GM19395 (cell line): ENCODE measurements around the gene PPP1R1B.
A peak's percentile ranks its signal among the peaks of the same experiment; 100 is the strongest.

Source experiments
- ATAC-seq: cut with Tn5 transposase; IDR thresholded peaks from one replicate; pipeline ENCODE4 v1.9.1; 2021; ENCODE audit warnings: mild to moderate bottlenecking, moderate library complexity; ENCODE audit not compliant: unreplicated experiment

PPP1R1B gene

DNA sequence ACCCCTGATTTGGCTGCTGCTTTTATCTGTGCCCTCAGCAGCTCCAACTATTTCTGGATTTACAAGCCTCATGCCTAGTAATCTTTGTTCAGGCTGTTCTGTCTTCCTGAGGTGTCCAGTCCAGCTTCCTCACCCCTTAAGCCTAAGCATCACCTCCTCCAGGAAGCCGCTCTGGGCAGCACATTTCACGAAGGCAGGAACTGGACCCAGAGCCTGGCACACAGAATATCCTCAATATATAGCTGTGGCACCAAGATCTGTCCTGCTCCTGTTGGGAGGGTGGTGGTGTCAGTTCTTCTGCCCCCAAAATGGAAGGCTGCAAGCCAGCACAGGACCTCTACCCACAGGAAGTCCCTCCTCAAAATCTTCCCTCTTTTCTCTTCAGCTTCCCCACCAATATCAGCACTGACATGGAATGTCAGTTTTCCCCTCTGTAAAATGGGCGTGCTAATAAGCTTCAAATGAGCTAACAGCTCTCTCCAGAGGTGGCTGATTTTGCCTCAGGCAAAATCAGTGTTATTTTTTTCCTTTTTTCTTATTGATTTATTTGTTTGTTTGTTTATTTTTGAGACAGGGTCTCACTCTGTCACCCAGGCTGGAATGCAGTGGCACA lies 12.1 kb upstream of the PPP1R1B start:
- no peak for ATAC-seq

DNA sequence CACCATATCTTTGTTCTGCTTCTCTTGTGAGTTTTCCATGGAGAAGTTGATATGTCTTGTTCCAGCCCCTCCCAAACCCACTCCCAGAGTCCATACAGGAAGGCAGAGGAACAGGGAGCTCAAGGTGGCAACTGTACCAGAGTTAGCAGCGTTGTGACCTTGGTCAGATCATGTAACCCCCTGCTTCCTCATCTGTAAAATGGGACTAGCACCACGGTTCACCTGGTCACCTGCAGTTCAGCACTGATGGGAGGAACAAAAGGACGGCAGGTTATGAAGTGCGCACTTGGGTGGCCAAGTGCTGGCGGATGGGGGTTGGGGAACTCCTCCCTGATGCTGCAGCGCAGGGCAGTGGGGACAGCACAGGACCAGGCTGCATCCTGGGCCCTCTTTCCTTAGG lies 11.3 kb upstream of the PPP1R1B start:
- no peak for ATAC-seq

DNA sequence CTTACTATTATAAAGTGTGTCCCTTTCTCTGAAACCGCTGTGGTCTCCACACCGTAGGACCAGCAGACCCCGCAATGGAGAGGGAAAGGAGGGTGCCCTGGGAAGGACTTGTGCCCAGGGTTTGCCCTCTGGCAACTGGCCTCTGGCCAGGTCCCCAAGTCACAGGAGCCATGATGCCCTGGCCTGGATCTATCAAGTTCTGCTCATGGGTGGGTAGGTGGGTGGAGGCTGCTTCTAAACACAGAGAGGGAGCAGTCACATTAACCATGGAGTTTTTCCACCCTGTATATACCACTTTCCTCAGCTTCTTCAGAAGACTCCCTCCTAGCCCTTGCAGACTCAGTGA lies 9.7 kb upstream of the PPP1R1B start:
- no peak for ATAC-seq

DNA sequence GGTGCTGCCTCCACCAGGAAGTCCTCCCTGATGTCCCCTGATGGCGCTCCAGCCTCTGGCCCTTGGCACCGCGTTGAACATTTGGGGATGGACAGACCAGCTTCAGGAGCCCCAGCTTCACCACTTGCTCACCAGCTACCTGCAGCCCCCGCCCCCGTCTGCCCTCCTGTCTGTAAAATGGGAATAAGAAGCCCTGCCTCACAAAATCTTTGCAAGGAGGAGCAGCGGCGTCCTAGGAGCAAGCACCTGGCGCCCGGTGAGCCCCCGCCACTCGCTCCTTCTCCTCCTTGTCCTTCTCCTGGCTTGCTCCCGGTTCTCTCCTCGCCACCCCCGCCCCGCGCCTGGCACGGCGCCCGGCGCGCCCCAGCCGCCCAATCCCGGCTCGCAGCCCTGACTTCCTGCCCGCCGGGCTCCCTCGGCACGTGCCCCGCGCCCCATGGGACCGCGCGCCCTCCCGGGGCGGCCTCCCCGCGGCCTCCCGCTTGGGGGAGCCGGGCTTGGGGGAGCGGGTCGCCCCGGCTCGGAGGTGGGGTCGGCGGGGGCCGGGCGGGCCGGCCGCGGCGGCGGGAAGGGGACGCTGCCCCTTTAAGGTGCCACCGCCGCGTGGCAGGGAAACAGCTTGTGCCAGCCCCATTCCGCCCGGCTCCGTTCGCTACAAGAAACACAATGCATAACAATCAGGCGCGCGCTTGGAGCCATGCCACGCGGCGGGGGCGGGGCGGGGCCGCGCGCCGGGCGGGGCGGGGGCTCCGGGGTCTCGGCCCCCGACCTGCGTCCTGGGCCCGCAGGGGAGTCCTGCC lies 9.1 kb upstream of the PPP1R1B start:
- ATAC-seq = no peak

DNA sequence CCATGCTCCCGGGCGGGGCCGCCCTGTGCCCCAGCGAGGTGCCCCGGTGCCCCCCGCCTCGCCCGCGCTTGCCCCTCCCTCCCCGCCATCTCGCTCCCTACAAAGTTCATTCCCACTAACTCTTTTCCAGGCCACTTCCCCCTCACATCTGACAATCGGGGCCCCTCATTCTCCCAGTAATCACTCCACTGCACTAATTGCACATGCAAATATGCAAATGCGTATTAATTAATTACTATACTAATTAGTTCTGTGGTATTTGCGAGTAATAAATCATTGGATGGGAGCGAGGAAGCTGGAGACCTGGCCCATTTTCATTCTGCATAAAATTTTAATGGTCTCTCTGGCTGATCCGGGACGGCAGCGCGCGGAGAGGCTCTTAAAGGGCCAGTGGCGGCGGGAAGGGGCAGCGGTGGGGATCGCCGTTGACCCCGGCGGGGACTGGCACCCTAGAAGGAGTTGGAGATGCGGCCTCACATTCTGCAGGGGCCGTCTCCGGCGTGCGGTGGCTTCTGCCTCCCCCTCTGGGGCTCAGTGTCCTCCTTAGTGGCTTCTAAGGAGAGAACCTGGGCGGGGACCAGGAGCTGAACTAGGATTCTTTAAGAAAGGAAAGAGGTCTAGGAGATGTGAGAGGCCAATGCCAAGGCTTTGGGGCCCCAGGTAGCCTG lies 8.4 kb upstream of the PPP1R1B start:
- no peak for ATAC-seq

DNA sequence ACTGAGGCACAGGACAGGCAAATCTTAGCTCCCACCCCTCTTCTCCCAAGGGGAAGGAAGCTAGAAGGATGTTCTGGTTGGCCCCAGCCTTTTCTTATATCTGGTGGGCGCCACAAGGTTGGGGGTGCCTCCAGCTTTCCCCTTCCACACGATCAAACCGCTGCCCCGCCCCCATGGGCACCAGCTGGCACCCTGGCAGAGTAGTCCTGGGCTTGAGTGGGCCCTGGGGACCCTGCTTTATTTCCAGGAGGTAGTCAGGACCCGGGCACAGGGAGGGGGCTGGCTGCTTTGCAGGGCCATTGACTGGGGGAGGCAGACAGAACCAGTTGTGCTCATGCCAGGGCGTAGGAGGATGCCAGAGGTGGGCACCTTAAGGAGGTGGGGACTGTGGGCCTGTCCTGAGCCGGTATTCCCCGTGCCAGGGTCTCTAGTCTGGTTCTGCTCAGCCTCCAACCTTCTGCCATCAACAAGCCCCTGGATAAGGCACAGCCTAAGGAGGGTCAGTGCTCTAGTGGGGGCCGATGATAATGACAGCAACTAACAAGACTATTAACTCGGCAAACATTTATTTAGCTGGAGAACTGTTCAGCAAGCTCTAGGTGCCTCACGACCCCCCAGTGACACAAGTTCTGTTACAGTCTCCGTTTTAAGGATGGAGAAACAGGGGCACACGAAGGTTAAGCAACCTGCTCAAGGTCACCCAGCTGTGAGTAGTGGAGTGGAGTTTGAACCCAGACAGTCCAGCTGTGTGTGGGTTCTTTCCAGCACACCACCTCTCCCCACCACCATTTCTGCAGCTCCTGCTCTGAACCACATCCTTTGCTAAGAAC lies 7.6 kb upstream of the PPP1R1B start:
- no peak for ATAC-seq

DNA sequence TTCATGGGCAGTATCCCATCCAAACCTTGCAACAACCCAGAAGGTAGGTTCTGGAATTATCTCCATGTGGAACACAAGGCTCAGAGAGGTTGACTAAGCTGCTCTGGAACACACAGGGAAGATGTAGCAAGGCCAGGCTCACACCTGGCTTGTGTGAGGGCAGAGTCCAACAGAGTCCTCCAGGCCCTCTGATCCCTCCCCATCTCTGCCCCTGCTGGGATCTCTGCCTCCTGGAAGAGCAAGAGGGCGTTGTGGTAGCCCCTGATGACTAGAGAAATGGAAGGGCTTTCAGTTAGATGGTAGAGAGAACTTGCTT lies 7.0 kb upstream of the PPP1R1B start:
- no peak for ATAC-seq

DNA sequence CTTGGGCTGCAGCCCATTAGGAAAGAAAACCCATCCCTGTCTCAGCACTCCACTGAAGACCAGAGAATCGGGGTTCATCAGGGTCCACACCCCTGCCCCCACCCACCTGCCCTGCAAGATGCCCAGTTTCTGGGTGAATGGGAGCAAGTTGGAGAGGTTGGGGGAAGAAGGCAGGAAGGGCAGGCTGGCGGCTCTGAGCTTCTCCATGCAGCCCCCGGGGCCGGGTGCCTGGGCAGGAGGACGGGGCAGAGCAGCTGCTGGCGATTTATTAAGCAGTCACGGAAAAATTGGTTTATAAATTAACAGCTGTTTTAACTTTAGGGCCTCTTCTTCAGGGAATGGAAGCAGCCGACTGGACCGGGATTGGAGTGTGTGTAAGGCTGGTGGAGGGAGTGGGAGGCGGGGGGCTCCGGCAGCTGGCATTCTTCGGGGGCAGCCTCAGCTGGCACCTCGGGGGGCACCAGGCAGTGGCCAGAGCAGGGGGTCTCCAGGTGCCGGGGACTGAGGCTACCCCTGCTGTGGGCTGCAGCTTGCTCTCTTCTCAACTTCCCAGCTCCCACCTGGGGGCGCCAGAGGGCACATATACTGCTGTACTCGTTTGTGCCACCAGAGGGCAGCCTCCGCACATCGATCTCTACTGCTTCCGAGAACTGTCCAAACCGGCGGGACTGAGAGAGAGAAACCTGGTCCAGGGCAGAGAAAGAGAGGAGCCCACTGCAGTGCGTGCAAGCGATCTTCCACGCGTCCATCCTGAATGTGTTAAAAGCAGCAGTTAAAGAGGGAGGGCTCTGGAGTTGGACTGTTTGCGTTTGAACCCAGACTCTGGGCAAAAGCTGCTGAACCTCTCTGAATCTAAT lies 5.0 kb upstream of the PPP1R1B start:
- ATAC-seq = peak; percentile 58

DNA sequence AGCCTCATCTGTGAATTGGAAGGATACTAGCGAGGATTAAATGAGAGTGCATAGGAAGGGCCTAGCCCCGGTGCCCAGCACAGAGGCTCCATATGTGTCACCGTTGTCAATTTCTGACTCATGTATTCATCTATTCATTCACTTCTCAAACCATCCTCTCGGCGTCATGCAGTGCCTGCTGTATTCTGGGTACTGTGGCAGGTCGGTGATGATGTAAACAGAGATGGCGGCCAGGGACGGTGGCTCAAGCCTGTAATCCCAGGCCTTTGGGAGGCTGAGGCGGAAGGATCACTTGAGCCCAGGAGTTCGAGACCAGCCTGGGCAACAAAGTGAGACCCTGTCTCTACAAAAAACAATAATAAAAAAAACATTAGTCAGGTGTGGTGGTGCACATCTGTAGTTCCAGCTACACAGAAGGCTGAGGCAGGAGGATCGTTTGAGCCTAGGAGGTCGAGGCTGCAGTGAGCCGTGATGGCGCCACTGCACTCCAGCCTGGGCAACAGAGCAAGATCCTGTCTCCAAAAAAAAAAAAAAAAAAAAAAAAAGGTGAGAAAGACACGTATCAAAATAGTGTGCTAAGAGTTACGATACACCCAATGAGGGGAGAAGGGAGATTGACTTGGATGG lies 4.3 kb upstream of the PPP1R1B start:
- ATAC-seq = peak; percentile 29

DNA sequence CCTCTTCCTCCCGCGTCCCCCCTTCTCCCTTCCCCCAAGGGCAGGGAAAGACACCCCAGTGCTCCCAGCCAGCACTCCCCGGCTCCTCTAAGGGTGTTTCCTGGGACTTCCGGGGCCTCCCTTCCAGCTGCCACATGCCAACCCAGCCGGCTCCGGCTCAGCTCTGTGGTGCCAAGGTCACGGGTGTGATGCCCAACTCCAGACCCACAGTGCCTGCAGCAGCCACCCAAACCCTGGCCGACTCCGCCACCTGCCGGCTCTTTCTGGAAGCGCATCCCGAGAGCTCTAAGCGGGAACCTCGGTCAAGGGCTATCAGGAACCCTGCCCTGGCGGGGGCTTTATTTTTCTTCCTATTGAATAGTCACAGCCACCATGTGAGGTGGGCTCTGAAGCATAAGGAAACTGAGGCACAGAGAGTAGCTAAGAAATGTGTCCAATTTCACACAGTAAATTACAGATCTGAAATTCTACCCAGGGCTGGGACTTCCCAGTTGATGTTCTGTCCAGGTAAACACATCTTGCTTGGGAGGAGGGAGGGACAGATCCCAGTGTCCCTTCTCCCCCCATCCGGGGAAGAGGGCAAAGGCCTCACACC lies 3.3 kb upstream of the PPP1R1B start:
- ATAC-seq = no peak

DNA sequence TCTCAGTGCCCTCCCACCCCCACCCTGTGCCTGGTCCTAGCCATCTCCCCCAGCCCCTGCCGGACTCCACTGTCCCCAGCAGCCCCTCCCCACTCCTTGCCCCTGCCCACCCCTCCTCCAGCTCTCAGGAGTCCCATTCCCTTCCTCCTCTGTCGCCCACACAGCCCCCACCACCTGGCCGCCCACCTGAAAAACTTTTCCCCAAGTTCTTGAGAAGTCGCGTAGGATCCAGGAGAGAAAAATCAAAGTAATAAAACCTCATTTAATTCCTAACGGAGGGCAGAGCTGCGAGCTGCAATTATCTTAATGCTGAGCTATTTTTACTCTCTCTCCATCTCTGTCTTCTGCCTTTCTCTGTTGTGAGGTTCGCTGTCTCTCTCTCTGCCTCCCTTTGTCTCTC lies 2.4 kb upstream of the PPP1R1B start:
- no peak for ATAC-seq

DNA sequence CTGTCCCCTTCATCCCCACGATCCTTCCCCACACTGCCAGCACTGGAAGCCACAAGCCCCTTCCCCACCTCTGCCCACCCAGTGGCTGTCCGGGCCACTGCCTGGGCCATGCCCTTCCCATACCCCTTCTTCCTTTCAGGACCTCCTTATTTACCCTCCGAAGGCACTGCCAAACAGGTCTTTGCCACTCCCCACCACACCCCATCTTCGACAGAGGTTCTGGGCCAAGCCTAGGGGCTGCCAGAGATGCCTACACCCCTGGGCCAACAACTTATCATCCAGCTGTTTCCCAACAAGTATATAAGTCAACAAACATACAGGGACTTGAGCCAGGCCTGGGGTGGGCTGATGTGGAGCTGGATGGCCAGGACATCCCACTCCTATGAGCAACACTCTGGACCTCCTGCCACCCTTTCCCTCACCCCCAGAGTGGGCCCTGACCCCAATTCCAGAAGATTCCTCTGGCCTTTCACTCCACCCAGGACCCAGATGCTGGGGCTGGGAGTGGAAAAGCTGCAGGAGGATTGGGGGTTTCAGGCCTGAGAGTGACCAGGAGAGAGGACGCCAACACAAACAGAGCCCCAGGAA lies 1.5 kb upstream of the PPP1R1B start:
- ATAC-seq = no peak

DNA sequence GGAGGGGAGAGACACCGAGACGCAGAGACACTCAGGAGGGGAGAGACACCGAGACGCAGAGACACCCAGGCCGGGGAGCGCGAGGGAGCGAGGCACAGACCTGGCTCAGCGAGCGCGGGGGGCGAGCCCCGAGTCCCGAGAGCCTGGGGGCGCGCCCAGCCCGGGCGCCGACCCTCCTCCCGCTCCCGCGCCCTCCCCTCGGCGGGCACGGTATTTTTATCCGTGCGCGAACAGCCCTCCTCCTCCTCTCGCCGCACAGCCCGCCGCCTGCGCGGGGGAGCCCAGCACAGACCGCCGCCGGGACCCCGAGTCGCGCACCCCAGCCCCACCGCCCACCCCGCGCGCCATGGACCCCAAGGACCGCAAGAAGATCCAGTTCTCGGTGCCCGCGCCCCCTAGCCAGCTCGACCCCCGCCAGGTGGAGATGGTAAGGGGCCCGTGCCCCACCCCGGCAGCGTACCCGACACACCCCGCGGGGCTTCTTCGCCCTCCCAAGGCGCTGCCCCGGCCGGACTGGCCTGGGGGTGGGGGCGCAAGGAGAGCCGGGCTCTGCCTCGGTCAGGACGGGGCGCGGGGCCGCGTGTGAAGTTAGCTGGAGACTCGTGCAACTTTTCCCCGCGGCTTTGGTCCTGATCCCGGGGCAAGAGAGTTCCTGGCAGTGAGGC lies 427 bp downstream of the PPP1R1B start:
- ATAC-seq = no peak

DNA sequence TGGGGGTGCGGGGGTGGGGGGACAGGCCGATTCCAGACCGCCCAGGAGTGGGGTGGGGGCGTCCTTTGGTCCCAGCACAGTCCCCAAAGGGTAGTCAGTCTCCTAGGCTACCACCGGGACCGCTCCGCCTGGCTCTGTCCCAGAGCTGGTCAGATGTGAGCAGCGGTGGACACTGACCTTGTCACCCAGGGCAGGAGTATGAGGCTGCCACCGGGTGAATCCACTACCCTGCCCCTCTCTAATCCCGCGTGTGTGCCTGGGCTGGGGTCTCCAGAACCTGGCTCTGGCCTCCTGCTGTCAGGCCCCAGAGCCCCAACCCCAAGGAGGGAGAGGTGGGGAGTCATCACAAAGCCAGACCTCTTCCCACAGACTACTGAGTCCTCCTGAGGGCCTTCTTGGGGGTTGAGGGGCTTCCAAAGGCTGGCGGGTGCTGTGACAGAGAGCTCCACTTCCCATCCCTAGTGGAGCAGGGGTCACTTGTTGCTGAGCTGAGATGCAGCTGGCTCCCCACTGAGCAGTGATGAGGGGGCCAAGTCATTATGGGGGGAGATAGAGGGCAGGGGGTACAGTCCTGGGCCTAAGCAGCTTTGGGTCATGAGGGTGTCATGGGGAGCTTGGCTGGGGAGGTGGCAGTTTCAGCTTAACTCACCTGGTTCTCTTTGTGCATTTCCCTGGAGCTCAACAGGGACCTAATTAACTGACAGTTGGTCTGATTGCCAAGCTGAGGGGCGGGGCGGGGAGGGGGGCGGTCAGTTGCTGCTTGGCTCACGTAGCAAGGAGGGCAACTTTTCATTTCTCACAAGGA lies 1.2 kb downstream of the PPP1R1B start:
- no peak for ATAC-seq

DNA sequence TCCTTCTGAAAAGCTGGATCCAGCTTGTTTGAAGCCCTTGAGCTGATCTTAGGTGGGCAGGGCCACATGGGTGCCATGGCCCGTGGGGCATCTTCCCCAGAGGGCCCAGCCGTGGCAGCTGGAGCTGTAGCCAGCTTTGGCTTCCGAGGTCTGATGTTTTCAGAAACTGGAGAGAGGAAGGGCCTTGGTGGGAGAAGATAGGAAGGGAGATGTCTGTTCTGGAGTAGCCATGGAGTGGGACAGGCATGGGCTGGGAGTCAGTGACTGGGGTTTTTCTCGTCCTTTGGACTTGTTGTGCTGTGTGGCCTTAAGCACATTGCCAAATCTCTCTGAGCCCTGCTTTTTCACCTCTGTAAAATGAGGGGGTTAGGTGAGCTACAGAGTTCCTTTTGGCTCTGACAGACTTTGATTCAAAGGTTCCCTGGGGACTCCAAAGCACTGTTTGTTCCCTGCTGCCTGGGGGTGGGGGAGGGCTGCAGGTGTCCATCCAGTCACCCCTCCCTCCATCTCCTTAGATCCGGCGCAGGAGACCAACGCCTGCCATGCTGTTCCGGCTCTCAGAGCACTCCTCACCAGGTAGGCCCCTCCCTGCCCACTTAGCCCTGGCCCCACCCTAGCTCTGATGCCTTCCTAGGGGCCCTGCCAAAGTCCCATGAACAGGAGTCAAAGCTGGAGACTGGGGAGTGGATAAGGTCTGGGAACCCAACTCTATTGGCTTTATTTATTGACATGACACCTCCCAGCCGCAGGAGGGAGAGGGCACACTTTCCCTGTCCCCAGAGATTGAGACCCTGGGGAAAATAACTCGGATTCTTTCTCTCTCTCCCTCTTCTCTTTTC lies 2.1 kb downstream of the PPP1R1B start:
- ATAC-seq = no peak

DNA sequence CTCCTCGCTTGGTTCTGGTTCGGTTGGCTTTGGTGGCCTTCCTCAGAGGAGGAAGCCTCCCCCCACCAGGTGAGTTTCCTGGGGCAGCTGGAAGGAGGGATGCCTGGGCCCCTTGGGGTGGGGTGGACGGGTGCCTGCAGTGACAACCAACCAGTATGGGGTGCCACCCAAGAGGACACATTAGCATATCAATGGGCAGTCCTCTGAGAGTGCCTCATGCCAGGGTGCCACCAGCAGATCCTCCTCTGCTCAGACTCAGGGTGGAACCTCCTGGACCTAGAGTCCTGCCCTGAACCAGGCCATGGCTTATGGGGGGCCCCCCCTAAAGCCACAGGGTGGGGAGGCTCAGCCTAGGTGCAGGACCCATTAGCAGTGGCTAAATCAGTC lies 2.7 kb downstream of the PPP1R1B start:
- ATAC-seq = no peak

DNA sequence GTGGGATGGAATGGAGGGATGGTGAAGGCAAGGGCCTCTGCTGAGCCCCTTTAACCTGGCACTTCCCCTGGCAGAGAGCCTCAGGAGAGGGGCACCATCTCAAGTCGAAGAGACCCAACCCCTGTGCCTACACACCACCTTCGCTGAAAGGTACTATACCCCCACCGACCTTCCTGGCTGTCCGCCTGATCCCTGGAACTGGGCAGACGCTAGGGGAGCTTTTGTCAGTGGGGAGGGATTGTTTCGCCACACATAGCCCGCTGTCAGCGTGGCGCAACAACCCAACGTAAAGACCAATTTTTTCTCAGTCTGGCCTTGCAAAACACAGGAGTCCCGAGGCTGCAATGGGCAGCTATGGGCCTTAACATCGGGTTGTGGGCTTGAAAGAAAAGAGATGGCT lies 3.1 kb downstream of the PPP1R1B start:
- no peak for ATAC-seq
